Stimulated activated naive CD4-positive, alpha-beta T cell treated with Interleukin-2 at 50 U/mL for 16 hours (primary cell): ENCODE data around the gene RASD2.
A peak's percentile ranks its signal among the peaks of the same experiment; 100 is the strongest.

Experiments used
- DNase-seq: peaks from one replicate; lab custom pipeline; 2025; lab: John Stamatoyannopoulos, UW

RASD2 gene

GRCh38 chr22:35582861-35583670 lies 42.4 kb downstream of the RASD2 start:
- DNase-seq, result peak; percentile 23

GRCh38 chr22:35586771-35587170 lies 46.1 kb downstream of the RASD2 start:
- DNase-seq, result no peak

GRCh38 chr22:35587447-35587870 lies 46.8 kb downstream of the RASD2 start:
- DNase-seq, result no peak

- no peak for DNase-seq
Measured at GRCh38 chr22:35587896-35588295, 47.3 kb downstream of the RASD2 start.

GRCh38 chr22:35589071-35589755 lies 48.6 kb downstream of the RASD2 start:
- DNase-seq, result no peak

GRCh38 chr22:35589756-35590093 lies 49.1 kb downstream of the RASD2 start:
- no peak for DNase-seq

- no peak for DNase-seq
Measured at GRCh38 chr22:35590634-35591295, 50.1 kb downstream of the RASD2 start.

- DNase-seq, result no peak
Measured at GRCh38 chr22:35591714-35592417, 51.2 kb downstream of the RASD2 start.

- no peak for DNase-seq
Measured at GRCh38 chr22:35592418-35592967, 51.9 kb downstream of the RASD2 start.

- DNase-seq, result no peak
Measured at GRCh38 chr22:35593071-35593890, 52.6 kb downstream of the RASD2 start.

GRCh38 chr22:35593891-35594470 lies 53.4 kb downstream of the RASD2 start:
- DNase-seq, result no peak

GRCh38 chr22:35594686-35595085 lies 54.1 kb downstream of the RASD2 start:
- DNase-seq, result no peak

- DNase-seq, result no peak
Measured at GRCh38 chr22:35596821-35597220, 56.2 kb downstream of the RASD2 start.

GRCh38 chr22:35597692-35598395 lies 57.2 kb downstream of the RASD2 start:
- no peak for DNase-seq

GRCh38 chr22:35598396-35598710 lies 57.7 kb downstream of the RASD2 start:
- DNase-seq, result no peak

- no peak for DNase-seq
Measured at GRCh38 chr22:35599364-35599763, 58.7 kb downstream of the RASD2 start.

- DNase-seq, result no peak
Measured at GRCh38 chr22:35600476-35600875, 59.8 kb downstream of the RASD2 start.

GRCh38 chr22:35601013-35601580 lies 60.5 kb downstream of the RASD2 start:
- DNase-seq, result no peak

GRCh38 chr22:35601743-35602615 lies 61.3 kb downstream of the RASD2 start:
- DNase-seq, result no peak
